ENCODE results near the gene ANKRA2.

The ANKRA2 gene

GRCh38 chr5:73606206-73606753 is 40.8 kb upstream of the ANKRA2 start:
- TF ChIP-seq SIN3A (IDR thresholded peaks at IDR 0.05; ENCODE audit: borderline replicate concordance, insufficient read depth, low read length) = no peak
- TF ChIP-seq TAF1 (IDR thresholded peaks at IDR 0.05; ENCODE audit: borderline replicate concordance, insufficient read depth, low read length) = no peak
- TF ChIP-seq FOXP2 (optimal IDR thresholded peaks at IDR 0.05; ENCODE audit: borderline replicate concordance, extremely low read depth, extremely low read length, insufficient read depth) = no peak
- TF ChIP-seq REST (IDR thresholded peaks at IDR 0.05; ENCODE audit: insufficient read depth in 1 of 2, low read depth in 2 of 2, low read length in 2 of 2) = no peak
- no peak for TF ChIP-seq POLR2AphosphoS5 (IDR thresholded peaks at IDR 0.05; ENCODE audit: low read depth, low read length)

GRCh38 chr5:73605223-73606087 is 40.0 kb upstream of the ANKRA2 start:
- TF ChIP-seq SIN3A (IDR thresholded peaks at IDR 0.05; ENCODE audit: borderline replicate concordance, insufficient read depth, low read length) (no peak), TAF1 (IDR thresholded peaks at IDR 0.05; ENCODE audit: borderline replicate concordance, insufficient read depth, low read length) (no peak), FOXP2 (optimal IDR thresholded peaks at IDR 0.05; ENCODE audit: borderline replicate concordance, extremely low read depth, extremely low read length, insufficient read depth) (no peak), REST (IDR thresholded peaks at IDR 0.05; ENCODE audit: insufficient read depth in 1 of 2, low read depth in 2 of 2, low read length in 2 of 2) (no peak), POLR2AphosphoS5 (IDR thresholded peaks at IDR 0.05; ENCODE audit: low read depth, low read length) (no peak)

DNA sequence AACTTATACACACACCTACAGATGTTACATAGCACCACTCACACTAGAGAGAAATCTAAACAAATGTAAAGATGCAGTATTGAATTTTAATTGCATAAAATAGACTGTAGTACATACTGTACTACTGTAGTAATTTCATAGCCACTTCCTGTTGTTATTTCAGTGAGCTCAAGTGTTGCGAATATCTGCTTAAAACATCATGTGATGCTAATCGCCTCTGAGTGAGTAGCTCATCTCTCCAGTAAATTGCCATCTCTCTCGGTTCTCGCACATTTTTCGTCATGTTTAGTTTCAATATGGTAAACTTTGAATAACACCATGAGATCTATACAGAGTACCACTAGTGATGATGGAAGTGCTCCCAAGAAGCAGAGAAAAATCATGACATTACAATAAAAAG is 38.6 kb upstream of the ANKRA2 start:
- TF ChIP-seq TAF1 (IDR thresholded peaks at IDR 0.05; ENCODE audit: borderline replicate concordance, insufficient read depth, low read length) (no peak), FOXP2 (optimal IDR thresholded peaks at IDR 0.05; ENCODE audit: borderline replicate concordance, extremely low read depth, extremely low read length, insufficient read depth) (no peak), POLR2AphosphoS5 (IDR thresholded peaks at IDR 0.05; ENCODE audit: low read depth, low read length) (no peak), SIN3A (IDR thresholded peaks at IDR 0.05; ENCODE audit: borderline replicate concordance, insufficient read depth, low read length) (no peak), REST (IDR thresholded peaks at IDR 0.05; ENCODE audit: insufficient read depth in 1 of 2, low read depth in 2 of 2, low read length in 2 of 2) (no peak)

GRCh38 chr5:73599380-73599779 is 33.9 kb upstream of the ANKRA2 start:
- no peak for TF ChIP-seq SIN3A (IDR thresholded peaks at IDR 0.05; ENCODE audit: borderline replicate concordance, insufficient read depth, low read length)
- no peak for TF ChIP-seq FOXP2 (optimal IDR thresholded peaks at IDR 0.05; ENCODE audit: borderline replicate concordance, extremely low read depth, extremely low read length, insufficient read depth)
- no peak for TF ChIP-seq POLR2AphosphoS5 (IDR thresholded peaks at IDR 0.05; ENCODE audit: low read depth, low read length)
- TF ChIP-seq REST (IDR thresholded peaks at IDR 0.05; ENCODE audit: insufficient read depth in 1 of 2, low read depth in 2 of 2, low read length in 2 of 2) = no peak
- no peak for TF ChIP-seq TAF1 (IDR thresholded peaks at IDR 0.05; ENCODE audit: borderline replicate concordance, insufficient read depth, low read length)
